Vagina (tissue), 2 donors: ENCODE results near the gene FAM20B. TPM values are rescaled to one million over a fixed set of nuclear protein-coding genes. Genes with fewer than 3 reads are reported as not detected.

Experiments used
- DNase-seq, 2 donors: peaks; one replicate each; pipeline ENCODE4 v3.0.0-alpha.2; 2017; ENCODE audit errors: extremely low spot score in 2 of 2
- H3K27ac ChIP-seq: fragments of 200-600 bp; sonication (generic); one replicate; pipeline ENCODE4 v1.5.1; 2019
- H3K27me3 ChIP-seq: fragments of 200-600 bp; sonication (generic); one replicate; pipeline ENCODE4 v1.5.1; 2019
- H3K36me3 ChIP-seq, 2 donors: fragments of 200-600 bp; sonication (generic); one replicate each; pipeline ENCODE4 v1.5.1; 2017 to 2019
- H3K4me1 ChIP-seq: fragments of 200-600 bp; sonication (generic); one replicate; pipeline ENCODE4 v1.5.1; 2019
- H3K4me3 ChIP-seq, 2 donors: fragments of 200-600 bp; sonication (generic); 1 replicate in 1 of 2; 2 replicates in 1 of 2; pipeline ENCODE4 v1.5.1; 2016 to 2019
- H3K9me3 ChIP-seq: fragments of 200-600 bp; sonication (generic); one replicate; pipeline ENCODE4 v1.5.1; 2019
- POLR2A ChIP-seq, 2 donors: fragments of 450-650 bp; IDR thresholded peaks; one replicate each; pipeline ENCODE4 v1.6.1; 2017; ENCODE audit warnings: antibody characterized with exemption in 2 of 2, mild to moderate bottlenecking in 2 of 2, moderate library complexity in 2 of 2
- POLR2AphosphoS5 ChIP-seq, 2 donors: sonication (generic); formaldehyde crosslinking; IDR thresholded peaks; one replicate each; pipeline ENCODE4 v1.9.0; 2017; ENCODE audit warnings: antibody characterized with exemption in 2 of 2, mild to moderate bottlenecking in 2 of 2, low read depth in 1 of 2; ENCODE audit not compliant: insufficient read depth in 1 of 2
- intact Hi-C: fragments of 100-400 bp; cut with DNase I; formaldehyde crosslinking; loops from one replicate; pipeline ENCODE4 v1.15.1; 2023
- total RNA-seq: library from RNA; depleted of rRNA; stranded (reverse); fragments of >200 nt; gene quantifications from one replicate; pipeline ENCODE4 v1.2.3, GENCODE V29; 2016
- TF ChIP-seq, protein P1 (sequence below), 3 experiments: fragments of 450-650 bp in 2 of 3; fragments of 200-600 bp in 1 of 3; sonication (generic) in 1 of 3; IDR thresholded peaks; one replicate each; pipeline ENCODE4 v1.5.1; 2017 to 2019; ENCODE audit warnings: antibody characterized with exemption in 3 of 3, mild to moderate bottlenecking in 2 of 3, moderate library complexity in 2 of 3

FAM20B gene
- total RNA-seq, 1 donor from 2014 or later, result 19.4 TPM

DNA sequence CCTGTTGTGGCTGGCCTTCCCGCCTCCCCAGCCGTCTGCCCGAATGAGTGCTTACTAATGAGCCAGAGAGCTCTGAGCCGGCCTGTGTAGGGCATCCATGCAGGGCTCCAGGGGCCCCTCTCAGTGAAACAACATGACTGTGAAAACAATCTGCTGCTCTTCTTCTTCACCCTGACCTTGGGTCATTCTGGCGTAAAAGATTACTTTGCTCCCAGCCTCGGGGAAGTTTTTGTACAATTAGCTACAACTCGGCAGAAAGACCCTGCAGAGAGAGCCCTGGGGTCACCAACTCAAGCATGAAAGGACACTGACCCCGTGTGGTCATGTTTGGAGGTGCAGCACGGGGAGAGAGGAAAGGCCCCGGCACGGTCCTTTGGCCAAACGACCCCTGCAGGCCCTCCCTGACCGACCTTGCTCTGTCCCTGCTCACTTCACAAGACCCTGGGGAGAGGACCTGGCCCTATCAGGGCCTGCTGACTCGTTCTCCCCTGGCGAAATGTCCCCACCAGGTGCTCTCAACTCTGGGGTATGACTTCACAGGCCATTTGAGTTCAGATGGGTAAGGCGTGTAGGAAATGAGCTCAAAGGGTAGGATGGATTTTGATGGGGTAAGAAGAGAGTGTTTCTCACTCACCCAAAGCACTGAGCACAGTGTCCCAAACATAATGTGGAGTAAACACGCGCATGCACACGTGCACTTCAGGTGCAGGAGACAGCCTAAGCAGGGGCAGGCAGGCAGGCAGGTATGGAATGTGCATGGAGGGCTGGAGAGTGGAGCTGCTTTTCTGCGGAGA is 22.9 kb upstream of the FAM20B start:
- Histone ChIP-seq H3K27ac (no peak overlapping the region), H3K4me3 (peak overlapping the region in 1 of 2 donors; percentile 11)

DNA sequence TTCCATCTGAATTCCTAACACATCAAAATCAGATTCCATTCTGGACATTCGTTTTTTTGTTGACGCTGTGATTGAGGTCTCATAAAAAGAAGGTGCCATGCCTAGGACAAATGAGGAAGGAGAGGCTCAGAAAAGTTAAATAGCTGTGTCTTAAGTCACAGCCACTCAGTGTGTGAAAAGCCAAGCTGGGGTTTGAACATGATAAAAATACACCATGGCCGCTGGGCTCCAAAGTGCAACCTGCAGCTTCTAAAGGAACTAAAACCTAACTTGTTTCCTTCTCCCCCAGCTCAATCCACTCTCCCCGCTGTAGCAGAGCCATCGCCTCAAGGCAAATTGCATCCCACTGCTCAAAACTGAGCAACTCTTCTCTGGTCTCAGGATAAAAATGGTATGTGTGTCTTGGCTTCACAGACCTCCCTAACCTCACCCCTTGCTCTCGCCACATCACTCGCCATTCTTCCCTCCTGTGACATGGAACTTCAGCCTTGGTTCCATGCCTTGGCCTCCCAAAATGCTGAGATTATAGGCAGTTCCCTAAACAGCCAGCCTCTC is 22.1 kb upstream of the FAM20B start:
- peak in 1 of 2 donors; percentile 81 for DNase-seq
- Histone ChIP-seq H3K4me3 (no peak overlapping the region), H3K36me3 (no peaks in the 10 kb centered on the region), H3K4me1 (no peaks in the 10 kb centered on the region), H3K27me3 (no peaks in the 10 kb centered on the region), H3K9me3 (no peaks in the 10 kb centered on the region), H3K27ac (no peak overlapping the region)
- intact Hi-C loops, result loop anchor here (5.0 to 10.0 kb wide), 2 partner anchors 191 to 229 kb away; no protein-coding TSS in a partner anchor
- TF ChIP-seq POLR2A (IDR thresholded peaks at IDR 0.05) (no peak), POLR2AphosphoS5 (IDR thresholded peaks at IDR 0.05; ENCODE audit: insufficient read depth in 1 of 2, low read depth in 1 of 2) (no peak)
- TF ChIP-seq, protein P1, sequence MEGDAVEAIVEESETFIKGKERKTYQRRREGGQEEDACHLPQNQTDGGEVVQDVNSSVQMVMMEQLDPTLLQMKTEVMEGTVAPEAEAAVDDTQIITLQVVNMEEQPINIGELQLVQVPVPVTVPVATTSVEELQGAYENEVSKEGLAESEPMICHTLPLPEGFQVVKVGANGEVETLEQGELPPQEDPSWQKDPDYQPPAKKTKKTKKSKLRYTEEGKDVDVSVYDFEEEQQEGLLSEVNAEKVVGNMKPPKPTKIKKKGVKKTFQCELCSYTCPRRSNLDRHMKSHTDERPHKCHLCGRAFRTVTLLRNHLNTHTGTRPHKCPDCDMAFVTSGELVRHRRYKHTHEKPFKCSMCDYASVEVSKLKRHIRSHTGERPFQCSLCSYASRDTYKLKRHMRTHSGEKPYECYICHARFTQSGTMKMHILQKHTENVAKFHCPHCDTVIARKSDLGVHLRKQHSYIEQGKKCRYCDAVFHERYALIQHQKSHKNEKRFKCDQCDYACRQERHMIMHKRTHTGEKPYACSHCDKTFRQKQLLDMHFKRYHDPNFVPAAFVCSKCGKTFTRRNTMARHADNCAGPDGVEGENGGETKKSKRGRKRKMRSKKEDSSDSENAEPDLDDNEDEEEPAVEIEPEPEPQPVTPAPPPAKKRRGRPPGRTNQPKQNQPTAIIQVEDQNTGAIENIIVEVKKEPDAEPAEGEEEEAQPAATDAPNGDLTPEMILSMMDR (IDR thresholded peaks at IDR 0.05), result no peak

More for the DNA sequence above, 22.9 kb upstream of the FAM20B start:
- Histone ChIP-seq H3K27me3 (no peaks in the 10 kb centered on the region), H3K4me1 (no peaks in the 10 kb centered on the region), H3K9me3 (no peaks in the 10 kb centered on the region), H3K36me3 (no peaks in the 10 kb centered on the region)
- intact Hi-C loops, result loop anchor here (5.0 to 10.0 kb wide), 2 partner anchors 190 to 228 kb away; no protein-coding TSS in a partner anchor
- TF ChIP-seq POLR2A (IDR thresholded peaks at IDR 0.05), result no peak
- TF ChIP-seq, protein P1 (IDR thresholded peaks at IDR 0.05), result peak; percentile 92 to 96 (median 94)
- DNase-seq, result no peak

DNA sequence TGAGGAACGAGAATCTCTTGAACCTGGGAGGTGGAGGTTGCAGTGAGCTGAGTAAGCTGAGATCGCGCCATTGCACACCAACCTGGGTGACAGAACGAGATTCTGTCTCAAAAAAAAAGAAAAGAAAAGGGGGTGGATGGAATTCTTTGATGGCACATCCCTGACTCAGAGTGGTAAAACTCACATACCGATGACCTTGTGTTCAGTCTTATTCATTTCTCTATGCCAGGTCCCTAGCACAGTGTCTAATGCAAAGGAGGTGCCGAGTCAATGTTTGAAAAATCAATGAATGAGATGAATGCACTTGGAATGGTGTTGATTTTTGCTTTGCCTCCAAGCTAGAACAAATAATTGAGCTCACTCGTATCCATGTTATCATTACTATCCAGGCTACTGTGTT is 18.5 kb upstream of the FAM20B start:
- H3K27me3 ChIP-seq, result no peaks in the 10 kb centered on the region
- no peaks in the 10 kb centered on the region for H3K9me3 ChIP-seq
- H3K4me3 ChIP-seq, result no peak overlapping the region
- intact Hi-C loops, result loop anchor here (10.0 kb wide), 1 partner anchor 232 kb away; no protein-coding TSS in a partner anchor
- no peaks in the 10 kb centered on the region for H3K36me3 ChIP-seq
- H3K4me1 ChIP-seq, result no peaks in the 10 kb centered on the region
- H3K27ac ChIP-seq, result no peak overlapping the region
- DNase-seq, result no peak
- TF ChIP-seq POLR2AphosphoS5 (IDR thresholded peaks at IDR 0.05; ENCODE audit: insufficient read depth in 1 of 2, low read depth in 1 of 2), result no peak
- no peak for TF ChIP-seq POLR2A (IDR thresholded peaks at IDR 0.05)
- TF ChIP-seq, protein P1 (IDR thresholded peaks at IDR 0.05), result no peak

DNA sequence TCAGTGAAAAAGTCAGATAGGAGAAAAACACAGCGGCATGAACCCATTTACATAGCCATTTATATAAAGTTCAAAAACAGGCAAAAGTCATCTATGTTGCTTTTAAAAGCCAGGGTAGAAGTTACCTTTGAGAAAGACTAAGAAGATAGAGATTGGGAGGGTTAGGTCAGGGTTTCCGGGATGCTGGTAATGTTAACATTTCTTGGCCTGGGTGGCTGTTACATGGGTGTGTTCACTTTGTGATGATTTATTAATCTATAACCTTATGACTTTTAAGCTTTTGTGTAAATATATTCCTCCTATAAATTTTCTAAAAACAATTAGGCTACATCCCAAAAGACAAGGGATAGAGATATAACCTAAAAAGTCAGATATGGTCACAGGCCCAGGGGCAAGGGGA is 15.0 kb upstream of the FAM20B start:
- intact Hi-C loops, result no loop called here
- Histone ChIP-seq H3K4me3 (no peak overlapping the region), H3K27ac (no peak overlapping the region), H3K27me3 (no peaks in the 10 kb centered on the region), H3K4me1 (no peaks in the 10 kb centered on the region), H3K9me3 (no peaks in the 10 kb centered on the region), H3K36me3 (no peaks in the 10 kb centered on the region)
- no peak for TF ChIP-seq POLR2AphosphoS5 (IDR thresholded peaks at IDR 0.05; ENCODE audit: insufficient read depth in 1 of 2, low read depth in 1 of 2)
- TF ChIP-seq POLR2A (IDR thresholded peaks at IDR 0.05), result no peak
- TF ChIP-seq, protein P1 (IDR thresholded peaks at IDR 0.05), result no peak
- DNase-seq, result no peak

DNA sequence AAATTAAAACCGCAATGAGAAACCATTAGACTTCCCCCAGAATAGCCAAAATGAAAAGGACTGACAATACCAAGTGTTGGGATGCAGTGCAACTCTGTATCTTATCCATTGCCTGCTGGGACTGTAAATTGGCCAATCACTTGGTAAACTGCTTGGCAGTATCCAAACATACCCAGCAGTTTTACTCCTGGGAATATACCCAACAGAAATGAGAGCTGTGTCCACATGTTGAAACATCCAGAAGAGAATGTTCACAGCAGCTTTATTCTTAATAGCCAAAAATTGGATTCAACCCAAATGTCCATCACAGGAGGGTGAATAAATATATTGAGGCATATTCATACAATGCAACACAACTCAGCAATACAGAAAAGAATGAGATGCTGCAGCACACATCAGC is 13.7 kb upstream of the FAM20B start:
- no peak overlapping the region for H3K4me3 ChIP-seq
- no peaks in the 10 kb centered on the region for H3K9me3 ChIP-seq
- no peak overlapping the region for H3K27ac ChIP-seq
- DNase-seq, result no peak
- H3K36me3 ChIP-seq, result no peaks in the 10 kb centered on the region
- intact Hi-C loops, result no loop called here
- no peaks in the 10 kb centered on the region for H3K27me3 ChIP-seq
- peaks cover 6% of the 10 kb centered on the region for H3K4me1 ChIP-seq
- TF ChIP-seq POLR2A (IDR thresholded peaks at IDR 0.05), result no peak
- TF ChIP-seq POLR2AphosphoS5 (IDR thresholded peaks at IDR 0.05; ENCODE audit: insufficient read depth in 1 of 2, low read depth in 1 of 2), result no peak
- TF ChIP-seq, protein P1 (IDR thresholded peaks at IDR 0.05), result no peak
